GM19025 (cell line): Measurements from ENCODE around the gene VEPH1.
A peak's percentile ranks its signal among the peaks of the same experiment; 100 is the strongest.

Experiments used
- ATAC-seq: cut with Tn5 transposase; IDR thresholded peaks from one replicate; pipeline ENCODE4 v1.9.1; 2021; ENCODE audit warnings: mild to moderate bottlenecking, low read depth, moderate library complexity; ENCODE audit not compliant: unreplicated experiment

Gene VEPH1

DNA sequence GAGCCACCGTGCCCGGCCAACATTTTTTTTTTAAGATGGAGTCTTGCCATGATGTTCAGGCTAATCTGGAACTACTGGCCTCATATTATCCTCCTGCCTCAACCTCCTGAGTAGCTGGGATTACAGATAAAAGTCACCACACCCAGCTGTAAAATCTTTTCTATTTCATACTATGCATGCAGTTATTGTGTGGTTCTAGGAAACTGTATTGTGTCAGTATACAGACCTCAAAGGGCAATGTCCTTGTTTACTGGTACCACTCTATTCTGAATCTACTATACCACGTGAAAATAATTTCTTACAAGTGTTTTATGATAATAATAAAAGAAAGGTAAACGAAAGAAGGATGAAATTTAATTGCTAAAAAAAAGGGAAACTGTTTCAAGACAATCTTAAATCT is 190.0 kb downstream of the VEPH1 start:
- no peak for ATAC-seq

GRCh38 chr3:157312376-157312745 is 190.9 kb downstream of the VEPH1 start:
- no peak for ATAC-seq

DNA sequence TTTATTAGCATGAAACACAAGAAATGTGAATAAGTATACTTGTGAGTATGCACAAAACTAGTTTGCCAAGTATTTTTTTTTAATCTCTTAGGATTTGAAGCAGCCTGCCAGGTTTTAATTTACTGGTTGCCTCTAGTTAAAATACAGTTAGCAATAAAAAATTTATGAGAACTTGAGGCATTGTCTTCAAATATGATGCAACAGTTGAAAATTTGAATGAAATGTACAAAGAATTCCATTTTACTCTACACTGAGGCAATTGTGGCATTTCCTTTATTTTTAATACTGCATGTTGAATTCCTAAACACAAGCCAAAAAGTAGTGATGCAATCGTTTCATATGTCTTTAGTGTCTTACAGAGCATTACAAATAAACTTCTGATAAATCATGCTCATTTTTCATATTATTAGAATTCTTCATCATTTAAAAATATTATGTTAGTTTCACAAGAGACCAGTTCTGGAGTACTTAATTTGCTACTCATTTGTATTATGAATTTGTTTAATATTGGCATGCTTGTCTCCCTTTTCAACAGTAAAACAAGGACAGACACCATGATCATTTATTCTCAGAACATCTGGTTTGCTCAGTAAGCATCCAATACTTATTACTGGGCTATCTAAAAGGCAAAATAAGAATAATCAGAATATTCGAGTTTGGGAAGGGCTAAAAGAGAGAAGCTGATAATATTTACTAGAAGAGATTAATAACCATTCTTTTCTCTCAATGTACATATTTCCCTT is 191.4 kb downstream of the VEPH1 start:
- no peak for ATAC-seq

DNA sequence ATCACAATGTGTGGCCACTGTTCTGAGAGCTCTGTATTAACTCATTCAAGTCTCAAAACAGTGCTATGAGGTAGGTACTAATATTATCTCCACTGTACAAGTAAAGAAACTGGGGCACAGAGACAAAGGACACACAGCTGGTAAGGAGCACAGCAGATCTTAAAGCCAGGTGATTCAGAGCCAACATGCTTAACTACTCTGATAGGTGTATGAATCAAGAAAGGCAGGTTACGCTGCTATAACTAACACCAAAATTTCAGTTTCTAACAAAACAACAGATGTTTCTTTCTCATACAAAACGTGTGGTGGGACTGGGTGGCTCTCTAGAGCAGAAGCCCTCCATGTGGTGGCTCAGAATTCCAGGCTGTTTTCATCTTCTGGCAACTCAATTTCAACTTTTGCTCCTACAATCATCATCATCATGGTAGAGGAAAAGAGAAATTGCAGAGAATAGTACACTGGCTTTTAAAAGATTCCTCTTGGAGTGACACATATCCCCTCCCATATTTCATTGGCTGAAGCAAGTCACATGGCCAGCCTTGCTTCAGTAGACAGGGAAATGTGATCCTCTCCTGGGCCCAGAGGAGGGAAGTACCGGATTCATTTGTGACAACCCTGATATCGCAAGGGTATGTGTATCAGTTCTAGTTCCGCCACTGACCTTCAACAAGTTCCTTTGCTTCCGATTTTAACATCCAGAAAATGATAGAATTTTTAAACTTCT is 192.7 kb downstream of the VEPH1 start:
- ATAC-seq, result peak; percentile 75

- ATAC-seq, result no peak
Observed at GRCh38 chr3:157306502-157306901, 196.7 kb downstream of the VEPH1 start.

DNA sequence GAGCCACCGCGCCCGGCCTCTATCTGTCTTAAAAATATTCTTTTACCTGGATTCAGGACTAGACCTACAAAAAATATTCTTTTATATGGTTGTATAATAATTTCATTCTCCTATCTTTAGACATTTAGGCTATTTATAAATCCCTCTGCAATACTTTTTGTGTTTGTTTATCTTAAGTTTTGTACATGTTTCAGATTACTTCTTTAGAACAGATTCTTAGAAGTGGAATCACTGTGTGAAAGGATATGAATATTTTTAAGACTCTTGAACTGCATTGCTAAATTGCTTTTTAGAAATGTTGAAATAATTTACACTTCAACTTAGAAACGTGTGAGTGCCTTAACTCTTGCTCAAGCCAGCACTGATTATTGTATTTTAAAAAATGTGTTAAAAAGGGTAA is 197.8 kb downstream of the VEPH1 start:
- ATAC-seq, result no peak

DNA sequence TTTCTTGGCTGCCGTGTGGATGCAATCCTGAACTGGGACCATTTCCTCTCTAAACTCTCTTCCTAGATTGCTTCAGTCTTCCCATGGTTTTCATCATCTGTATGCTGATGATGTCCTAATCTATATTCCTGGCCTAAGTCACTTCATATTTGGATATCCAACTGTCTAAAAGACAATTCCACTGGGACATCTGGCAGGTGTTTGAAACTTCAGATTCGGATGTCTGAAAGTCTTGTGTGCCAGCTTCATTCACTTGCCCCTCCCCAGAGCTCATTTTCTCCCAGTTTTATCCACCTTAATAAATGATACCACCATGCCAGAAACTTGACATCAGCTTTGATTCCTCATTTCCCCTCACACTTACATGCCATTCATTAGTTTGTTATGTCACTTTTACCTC is 201.5 kb downstream of the VEPH1 start:
- ATAC-seq, result no peak

GRCh38 chr3:157300981-157301663 is 202.1 kb downstream of the VEPH1 start:
- no peak for ATAC-seq

DNA sequence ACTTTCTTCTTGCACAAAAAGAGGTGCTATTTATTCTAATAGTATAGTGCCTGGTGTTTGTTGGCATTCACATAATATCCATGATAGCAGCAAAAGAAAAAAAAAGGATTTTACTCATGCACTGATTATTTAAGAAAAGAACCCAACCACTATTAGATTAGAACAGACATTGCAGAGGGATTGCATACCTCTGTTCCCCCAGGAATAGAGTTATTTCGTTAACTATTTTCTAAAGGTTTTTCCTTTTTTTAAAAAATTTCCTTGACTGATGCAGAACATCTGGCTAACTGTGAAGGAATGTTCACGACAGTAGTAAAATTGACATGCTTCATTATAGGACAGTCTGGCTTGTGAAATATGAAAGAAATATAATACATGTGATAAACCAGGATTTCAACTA is 203.1 kb downstream of the VEPH1 start:
- ATAC-seq, result no peak

GRCh38 chr3:157297328-157297915 is 205.8 kb downstream of the VEPH1 start:
- ATAC-seq, result no peak

DNA sequence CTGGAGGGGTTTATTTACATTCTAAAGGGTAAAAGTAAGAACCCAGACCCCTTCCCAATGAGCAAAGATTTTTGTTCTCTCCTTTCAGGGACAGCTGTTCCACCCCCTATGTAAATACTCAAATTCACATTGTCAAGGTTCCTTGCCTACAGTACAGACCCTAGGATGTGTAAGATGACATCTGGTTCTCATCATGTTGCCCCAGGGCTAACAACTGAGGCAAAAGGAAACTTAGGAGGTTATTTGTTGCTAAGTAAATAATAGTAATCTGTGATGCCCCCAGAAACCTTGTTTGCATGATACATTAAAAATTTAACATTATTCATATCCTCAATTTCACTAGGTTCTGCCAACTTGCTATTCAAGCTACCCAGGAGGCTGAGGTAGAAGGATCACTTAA is 208.3 kb downstream of the VEPH1 start:
- no peak for ATAC-seq

GRCh38 chr3:157294491-157294890 is 208.7 kb downstream of the VEPH1 start:
- no peak for ATAC-seq

GRCh38 chr3:157290766-157291165 is 212.4 kb downstream of the VEPH1 start:
- no peak for ATAC-seq

GRCh38 chr3:157285966-157286365 is 217.2 kb downstream of the VEPH1 start:
- no peak for ATAC-seq

DNA sequence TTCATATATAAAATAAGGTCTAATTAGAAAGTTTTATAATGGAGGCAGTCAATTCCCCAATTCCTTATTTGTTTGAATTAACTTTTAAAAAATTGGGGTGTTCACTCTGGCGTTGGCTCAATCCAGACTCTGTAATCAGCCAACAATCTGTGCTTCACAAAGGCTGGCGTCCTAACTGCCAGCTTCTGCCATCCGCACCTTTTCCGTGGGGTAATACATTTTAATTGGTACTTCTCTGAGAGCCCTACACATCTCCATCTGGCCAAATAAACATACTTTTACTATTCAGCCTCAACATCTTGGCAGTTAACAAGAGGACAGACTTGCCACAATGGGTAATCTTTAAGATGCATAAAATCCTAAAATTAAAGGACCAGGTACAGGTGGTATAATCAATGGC is 218.1 kb downstream of the VEPH1 start:
- ATAC-seq, result no peak

DNA sequence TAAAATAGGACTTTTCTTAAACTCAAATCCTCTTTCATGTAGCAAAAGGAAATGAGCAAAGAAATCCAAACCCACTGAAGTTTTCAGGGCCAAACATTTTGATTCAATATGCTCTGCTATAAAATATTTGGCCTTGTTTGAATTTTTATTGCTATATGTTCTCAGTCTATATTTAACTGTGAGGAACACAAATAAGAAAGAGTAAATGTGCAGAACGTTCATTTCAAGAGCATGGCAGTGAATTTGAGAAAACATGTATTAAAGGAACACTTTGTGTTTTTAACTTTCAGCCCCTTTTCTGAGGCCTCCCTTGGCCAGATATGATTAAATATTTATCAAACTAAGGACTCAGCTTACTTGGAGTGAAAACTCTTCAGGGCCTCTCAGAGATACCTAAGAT is 218.5 kb downstream of the VEPH1 start:
- no peak for ATAC-seq

DNA sequence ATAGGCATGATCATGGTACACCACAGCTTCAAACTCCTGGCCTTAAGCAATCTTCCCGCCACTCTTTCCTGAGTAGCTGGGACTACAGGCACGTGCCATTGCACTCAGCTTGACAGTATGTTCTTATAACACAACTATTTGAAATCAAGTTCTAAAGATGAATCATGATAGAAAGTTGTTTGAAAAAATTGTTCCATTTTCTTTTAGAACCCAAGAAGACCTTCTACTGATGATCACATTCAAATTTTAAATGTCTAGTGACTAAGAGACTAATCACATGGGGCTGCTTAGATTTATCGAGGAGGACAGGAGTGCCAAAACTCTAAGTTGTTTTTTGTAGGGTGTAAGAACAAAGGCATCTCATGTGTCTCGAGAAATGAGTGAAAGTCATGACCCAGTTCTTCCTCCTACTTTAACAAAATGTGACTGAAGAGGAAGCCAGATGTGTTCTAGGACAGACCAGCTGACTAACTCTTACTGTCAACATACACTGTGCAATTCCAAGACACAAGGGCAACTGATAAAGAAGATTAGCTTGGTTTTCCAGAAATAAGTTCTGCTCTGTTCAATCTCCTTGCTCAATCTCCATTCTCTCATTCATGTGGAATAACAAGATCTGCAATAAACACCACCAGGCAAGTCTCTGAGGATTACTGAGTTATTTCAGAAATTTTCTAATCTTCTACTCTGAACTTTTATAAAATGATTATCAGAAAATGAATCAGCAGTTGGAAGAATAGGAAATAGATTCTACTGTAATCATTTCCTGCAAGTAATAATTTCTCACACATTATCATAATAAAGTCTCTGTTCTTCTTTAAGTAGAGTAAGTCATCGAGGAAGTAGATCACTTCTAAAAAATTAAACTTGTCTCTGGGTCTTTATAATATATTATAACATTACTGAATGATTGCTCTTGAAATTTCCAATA is 220.7 kb downstream of the VEPH1 start:
- ATAC-seq, result no peak

DNA sequence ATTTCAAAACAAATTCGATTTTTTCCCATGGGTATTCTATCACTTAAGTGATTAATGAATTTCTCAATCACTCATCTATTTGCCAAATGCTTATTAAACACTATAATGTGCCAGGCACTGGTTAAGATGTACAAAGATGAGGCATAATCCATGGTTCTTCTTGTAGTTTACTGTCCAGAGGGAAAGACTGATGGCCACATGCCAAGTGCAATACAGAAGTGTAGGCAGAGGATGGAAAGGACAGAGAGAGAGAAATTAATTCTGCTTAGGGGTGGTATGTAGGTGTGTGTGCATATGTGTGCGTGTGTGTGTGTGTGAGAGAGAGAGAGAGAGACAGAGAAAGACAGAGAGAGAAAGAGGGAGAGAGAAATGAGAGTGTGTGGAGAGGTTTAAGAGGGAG is 222.4 kb downstream of the VEPH1 start:
- no peak for ATAC-seq

DNA sequence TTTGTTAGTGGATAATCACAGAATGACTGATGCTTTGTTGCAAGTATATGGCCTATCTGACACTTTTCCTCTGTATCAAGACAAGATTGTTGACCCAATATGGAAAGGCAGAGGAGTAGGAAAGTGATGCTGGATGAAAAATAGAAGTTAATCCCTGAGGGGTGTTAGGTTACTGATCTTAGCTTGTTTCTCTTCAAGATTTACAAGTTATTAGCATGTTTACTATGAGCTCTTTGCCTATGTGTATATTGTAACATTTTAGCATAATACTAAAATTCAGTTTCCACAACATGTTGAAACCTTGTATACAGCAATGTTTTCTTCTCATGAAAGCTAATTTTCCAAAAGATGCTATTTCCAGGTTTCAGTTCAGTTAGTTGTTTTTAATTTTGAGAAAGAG is 222.9 kb downstream of the VEPH1 start:
- ATAC-seq, result no peak

DNA sequence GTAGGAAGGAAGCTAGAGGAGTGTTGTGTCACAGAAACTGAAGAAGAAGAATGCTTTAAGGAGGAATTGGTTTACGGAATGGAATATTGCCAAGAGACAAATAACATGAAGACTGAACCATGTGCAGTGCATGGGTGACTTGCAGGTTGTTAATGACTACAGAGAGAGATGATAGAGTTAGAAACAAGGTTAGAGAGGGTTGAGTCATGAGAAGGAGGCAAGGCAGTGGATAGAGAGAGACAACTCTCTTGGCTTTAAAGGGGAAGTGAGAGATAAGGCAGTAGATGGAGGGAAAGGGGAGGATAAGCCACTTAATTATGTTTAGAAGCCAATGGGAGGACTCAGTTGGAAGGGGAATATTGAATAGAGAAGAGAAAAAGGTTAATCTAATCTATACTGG is 224.0 kb downstream of the VEPH1 start:
- ATAC-seq, result no peak
